NCI-H460 (cell line): Measurements from ENCODE around the gene YPEL5. TPM values are rescaled to one million over a fixed set of nuclear protein-coding genes. Genes with fewer than 3 reads are reported as not detected.
"Not testable (repeated sequence)": the region's sequence is repeated elsewhere in the genome, so short reads cannot be mapped to it uniquely, and the experiment has no call there.

Source experiments
- DNase-seq: peaks from one replicate; pipeline ENCODE4 v3.0.0-alpha.2; 2016; ENCODE audit warnings: low read depth; ENCODE audit errors: extremely low read depth
- polyA plus RNA-seq: library from polyadenylated mRNA; depleted of rRNA; stranded (reverse); fragments of >200 nt; gene quantifications from 2 replicates; pipeline ENCODE4 v1.2.3, GENCODE V29; 2014; cell fraction: nucleus; rRNA removed
- total RNA-seq: library from RNA; depleted of rRNA; stranded (reverse); fragments of >200 nt; shearing (Covaris generic); gene quantifications from 2 replicates; pipeline ENCODE4 v1.2.3, GENCODE V29; 2014; rRNA removed

The YPEL5 gene
- 45.5 and 50.2 TPM in 2 replicates for total RNA-seq
- 7.5 and 10.5 TPM in 2 replicates for polyA plus RNA-seq

DNA sequence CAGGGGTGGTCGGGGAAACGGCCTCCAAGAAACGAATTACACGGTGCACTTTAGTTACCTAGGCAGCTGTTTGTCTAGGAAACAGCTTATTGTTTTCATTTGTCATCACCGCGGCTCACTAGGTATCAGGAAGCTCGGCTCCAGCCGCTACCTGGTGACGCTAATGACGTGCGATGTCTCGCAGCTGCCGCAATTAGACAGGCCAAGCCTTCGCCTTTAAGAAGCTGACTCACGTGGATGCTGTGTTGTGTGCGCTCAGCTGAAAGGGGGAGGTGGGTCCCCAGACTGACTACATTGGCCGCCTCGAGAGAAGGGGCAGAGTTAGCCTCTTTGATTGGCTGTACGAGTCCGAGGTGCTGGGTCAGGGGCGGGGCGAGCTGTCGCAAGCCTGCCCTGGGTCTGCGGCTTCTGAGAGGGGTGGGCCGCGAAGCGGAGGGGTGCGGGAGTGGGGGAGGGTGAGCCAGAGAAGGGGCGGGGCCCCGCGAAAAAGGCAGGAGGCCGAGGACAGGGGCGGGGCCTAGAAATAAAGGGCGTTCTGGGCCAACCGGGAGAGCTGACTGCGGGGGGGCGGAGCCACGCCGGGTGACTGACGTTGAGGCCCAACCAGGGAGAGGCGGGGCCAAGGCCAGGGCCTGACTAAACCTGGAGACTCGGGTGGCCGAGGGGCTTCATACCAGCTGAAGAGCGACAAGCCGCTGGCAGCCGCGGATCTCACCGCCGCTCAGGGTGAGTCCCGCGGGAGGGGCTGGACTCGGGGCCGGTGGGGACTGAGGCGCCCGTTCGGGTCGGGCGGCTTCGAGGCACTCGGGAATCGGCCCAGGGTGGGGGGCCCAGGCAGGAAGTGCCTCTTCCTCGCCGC lies at the start of gene YPEL5:
Gene YPEL5, plus strand, starts transcription at position 671 of the 859 bp plus-strand sequence. CDS start 9,645 bp downstream, outside the sequence.
- DNase-seq, result peak; percentile 98

DNA sequence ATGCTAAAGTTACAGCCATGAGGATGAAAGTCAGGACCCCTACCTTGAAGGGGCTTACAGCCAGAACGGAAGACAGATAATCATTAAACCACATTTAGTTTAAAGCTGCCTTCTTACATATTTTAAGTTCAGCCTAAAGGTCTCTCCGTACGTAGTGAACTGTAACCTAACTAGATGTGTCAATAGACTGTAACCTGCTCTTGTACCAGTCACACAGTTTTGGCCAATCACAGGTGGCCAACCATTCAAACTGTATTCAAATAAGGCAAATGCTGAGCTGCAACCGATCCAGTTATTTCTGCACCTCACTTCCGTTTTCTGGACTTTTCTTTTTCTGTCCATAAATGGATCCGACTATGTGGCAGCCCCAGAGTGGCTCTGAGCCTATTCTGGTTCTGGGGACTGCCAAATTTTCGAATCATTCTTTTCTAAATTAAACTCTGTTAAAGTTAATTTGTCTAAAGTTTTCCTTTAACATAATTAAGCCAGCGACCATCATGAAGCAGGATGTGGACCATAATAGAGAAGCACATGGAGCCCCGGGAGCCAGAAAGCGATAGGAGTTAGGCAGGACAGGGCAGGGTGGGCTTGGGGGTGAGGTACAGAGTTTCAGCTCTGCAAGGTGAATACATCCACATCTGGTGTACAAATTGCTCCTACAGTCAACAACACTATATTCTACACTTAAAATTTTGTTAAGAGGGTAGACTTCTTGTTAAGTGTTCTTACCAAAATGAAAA lies 48.4 kb upstream of the YPEL5 start:
- DNase-seq, result no peak

DNA sequence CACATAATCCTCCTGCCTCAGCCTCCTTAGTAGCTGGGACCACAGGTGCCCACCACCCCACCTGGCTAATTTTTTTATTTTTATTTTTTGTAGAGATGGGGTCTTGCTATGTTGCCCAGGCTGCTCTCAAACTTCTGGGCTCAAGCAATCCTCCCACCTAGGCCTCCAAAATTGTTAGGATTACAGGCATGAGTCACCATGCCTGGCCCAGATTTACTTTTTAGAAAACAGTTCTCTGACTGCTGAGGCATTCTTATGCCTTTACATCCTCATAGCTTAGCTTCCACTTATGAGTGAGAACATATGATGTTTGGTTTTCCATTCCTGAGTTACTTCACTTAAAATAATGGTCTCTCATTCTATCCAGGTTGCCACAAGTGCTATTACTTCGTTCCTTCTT lies 47.4 kb upstream of the YPEL5 start:
- DNase-seq, result not testable (repeated sequence)

DNA sequence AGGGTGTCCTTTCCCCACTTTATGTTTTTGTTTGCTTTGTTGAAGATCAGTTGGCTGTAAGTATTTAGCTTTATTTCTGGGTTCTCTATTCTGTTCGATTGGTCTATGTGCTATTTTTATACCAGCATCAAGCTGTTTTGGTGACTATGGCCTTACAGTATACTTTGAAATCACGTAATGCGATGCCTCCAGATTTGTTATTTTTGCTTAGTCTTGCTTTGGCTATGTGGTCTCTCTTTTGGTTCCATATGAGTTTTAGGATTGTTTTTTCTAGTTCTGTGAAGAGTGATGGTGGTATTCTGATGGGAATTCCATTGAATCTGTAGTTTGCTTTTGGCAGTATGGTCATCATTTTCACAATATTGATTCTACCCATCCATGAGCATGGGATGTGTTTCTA lies 46.1 kb upstream of the YPEL5 start:
- DNase-seq, result not testable (repeated sequence)

DNA sequence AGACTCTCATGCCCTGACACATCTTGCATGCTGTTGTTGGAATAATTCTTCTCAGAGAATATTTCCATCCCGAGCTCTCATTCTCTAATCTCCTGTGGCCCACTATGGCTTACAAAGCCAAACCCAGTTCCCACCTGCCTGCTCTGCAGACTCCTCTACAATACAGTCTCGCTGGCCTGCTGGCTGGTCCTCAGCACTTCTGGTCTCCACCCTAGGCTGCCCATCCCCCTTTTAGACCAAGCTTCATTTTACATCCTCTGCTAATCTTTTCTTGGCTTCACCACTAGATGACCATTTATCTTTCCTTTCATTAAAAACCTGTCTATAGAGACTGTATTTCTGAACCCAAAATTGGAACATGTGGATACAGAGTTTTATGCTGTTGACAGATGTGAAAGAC lies 42.5 kb upstream of the YPEL5 start:
- DNase-seq, result no peak

DNA sequence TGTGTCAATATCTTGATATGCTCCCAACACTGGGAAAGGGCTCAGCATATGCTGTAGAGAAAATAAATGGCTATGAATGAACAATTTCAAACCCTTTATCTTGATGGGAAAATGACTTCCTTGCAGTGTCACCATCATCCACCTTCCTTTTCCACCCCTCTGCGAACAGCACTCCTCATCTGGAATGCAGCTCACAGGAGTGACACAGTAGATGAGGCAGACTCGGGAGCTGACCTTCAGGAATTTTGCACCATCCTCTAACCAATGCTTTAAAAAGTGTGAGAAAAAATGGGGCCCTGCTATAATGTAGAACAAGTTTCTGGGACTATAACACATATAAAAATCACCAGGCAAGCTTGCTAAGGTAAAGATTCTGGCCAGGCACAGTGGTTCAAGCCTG lies 41.3 kb upstream of the YPEL5 start:
- no peak for DNase-seq

DNA sequence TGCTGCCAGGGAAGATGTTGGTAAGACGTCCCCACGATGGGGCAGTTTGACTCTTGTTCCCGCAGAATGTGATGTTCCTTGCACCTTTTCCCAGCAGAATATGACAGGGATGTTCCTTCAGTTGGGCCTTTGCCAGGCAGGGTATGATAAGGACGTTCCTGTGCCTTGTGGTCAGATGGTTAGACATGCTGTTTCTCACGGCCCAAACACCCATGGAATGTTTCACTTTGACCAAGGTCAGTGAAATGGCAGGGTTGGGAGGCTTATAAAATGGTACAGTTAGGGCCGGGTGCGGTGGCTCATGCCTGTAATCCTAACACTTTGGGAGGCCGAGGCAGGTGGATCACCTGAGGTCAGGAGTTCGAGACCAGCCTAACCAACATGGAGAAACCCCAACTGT lies 40.3 kb upstream of the YPEL5 start:
- no peak for DNase-seq

DNA sequence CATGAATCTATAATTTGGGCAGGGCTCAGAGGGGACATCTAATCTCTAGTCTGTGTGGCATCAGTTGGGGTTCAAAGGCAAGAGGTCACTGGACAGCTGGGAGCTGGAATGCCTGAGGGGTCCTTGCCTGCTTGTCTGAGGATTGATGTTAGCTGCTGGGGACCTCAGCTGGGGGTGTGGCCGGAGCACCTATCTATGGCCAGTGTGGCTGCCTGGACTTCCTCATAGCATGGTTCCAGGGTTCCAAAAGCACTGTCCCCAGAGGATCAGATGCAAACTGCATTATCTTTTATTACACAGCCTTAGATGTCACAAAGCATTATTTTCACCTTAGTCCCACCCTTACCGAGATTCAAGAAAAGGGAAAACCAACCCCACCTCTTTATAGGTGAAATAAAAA lies 38.6 kb upstream of the YPEL5 start:
- DNase-seq, result no peak

DNA sequence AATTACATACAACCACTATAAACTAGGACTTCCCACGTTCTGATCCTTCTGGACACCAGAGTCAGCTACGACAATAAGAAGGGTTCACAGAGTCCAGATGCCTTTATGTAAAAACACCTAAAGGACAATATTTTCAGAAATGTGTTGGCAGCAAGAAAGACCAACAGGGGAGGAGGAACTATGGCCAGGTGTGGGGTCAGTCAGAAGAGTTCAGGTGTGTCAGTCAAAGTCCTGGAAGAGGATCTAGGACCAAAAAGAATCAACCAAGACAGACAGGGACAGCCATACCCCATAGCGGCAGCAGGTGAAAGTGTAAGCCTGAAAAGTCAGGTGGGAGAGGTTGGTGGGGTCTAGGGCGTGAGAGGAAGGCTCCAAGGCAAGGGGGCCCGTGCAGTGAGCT lies 38.0 kb upstream of the YPEL5 start:
- DNase-seq, result no peak

DNA sequence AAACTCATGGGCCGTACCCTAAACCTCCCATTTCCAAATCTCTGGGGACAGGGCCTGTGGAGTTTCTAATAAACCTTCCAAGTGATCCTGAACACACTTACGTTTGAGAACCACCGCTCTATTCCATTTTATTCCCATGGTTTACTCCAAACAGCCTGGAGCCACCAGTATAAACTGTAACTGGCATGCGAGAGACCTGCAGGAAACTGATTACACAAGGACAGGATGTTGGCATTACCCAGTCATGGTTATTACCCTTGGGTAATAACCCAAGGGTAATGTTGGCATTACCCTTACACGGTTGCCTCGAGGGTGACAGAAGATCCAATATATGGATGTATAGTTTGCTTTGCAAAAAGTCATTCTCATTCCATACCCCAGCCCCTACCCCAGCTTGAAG lies 37.0 kb upstream of the YPEL5 start:
- no peak for DNase-seq

DNA sequence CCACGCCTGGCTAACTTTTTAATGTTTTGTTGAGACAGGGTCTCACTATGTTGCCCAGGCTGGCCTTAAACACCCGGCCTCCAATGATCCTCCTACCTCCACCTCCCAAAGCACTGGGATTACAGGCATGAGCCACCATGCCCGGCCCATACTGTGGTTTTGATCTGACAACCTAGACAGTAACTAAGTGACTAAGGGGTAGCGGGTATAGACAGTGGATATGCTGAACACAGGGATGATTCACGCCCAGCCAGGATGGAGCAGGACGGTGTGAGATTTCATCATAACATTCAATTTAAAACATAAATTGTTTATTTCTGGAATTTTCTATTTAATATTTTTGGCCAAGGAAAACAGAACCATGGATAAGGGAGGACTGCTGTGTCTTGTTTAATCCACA lies 36.0 kb upstream of the YPEL5 start:
- DNase-seq, result no peak

DNA sequence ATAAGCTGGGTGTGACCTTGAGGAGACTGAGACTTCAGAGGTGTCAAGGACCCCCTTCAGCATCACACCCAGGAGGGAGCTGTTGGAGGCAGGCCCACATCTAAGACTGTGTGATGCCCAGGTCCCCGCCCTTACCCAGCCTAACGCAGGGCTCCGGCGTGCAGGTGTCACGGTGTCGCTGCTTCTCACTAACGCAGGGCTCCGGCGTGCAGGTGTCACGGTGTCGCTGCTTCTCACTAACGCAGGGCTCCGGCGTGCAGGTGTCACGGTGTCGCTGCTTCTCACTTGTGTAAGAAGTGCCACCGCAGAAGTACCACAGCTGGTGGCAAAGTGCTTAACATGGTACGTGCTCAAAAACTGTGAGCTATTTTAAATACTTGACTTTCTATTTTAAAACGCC lies 35.6 kb upstream of the YPEL5 start:
- DNase-seq, result not testable (repeated sequence)

DNA sequence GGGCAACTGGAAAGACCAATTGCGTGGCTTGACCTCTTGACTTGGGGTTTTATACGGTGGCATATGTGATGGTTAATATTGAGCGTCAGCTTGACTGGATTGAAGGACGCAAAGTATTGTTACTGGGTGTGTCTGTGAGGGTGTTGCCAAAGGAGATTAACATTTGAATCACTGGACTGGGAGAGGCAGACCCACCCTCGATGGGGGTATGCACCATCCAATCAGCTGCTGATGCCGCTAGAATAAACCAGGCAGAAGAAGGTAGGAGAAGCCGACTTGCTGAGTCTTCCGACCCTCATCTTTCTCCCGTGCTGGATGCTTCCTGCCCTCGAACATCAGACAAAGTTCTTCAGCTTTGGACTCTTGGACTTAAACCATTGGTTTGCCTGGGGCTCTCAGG lies 34.2 kb upstream of the YPEL5 start:
- DNase-seq, result no peak

DNA sequence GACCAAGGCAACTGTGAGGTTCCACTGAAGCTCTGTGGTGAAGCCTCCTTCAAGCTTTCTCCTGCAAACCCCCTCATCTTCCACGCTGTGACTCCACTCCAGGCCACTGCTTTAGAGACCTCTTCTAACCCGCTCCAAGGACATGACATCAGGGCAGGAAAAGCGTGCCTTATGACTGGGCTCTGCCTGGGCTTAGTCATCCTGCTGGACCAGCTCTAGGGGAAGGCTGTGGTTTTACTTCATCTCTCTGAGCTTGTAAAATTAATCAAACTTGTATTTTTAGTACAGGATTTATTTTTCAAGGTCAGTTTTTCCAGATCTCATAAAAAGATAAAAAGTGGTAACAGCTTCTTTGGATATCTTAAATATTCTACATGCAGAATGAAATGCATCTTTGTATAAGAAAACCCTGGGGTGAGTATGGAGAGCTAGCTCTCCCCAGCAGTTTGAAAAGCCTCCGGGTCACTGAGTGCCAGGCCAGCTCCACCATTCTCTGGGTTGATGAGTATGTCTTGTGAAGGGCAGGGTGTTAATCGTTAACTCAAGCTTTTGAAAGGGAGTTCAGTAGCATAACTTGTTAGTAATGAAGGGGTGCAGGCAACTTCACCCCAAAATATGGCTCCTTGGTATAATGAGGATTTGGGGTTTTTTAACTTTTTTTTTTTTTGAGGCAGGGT lies 33.1 kb upstream of the YPEL5 start:
- no peak for DNase-seq

DNA sequence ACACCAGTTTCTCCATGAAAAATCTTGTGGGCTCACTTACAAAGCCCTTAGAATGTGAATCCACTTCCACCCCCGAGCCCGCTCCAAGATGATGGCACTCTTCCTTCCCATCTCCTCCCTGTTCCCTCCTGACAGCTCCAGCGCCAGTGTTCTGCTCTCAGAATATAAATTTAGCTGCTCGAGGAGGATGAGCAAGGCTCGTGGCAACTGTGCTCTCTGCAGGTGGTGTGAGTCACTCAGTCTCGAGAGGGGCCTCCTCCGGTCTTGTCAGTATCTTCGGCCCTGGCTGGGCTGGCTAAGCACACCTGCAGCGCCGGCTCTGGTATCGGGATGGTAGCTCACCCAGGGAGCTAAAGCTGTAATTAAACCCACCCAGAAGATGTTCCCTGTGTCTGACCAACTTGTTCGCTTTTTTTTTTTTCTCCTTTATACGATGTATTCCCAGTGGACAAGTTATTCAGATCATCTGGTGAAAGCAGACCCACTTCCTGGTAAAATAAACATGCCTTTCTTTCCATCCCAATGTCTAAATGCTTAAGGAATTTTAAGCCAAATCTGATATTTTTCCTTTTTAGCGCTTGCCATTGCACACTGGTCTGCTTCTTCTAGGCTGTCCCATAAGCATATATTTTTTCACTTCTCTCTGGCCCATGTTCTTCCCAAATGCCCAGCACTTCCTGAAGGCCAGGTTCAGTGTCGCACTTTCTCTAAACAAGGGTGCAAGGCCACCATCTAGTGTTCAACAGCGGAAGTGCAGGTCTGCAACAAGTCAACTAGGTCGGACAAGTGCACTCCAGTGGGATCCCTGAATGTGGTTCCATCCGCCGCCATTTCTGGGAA lies 31.4 kb upstream of the YPEL5 start:
- peak; percentile 76 for DNase-seq

DNA sequence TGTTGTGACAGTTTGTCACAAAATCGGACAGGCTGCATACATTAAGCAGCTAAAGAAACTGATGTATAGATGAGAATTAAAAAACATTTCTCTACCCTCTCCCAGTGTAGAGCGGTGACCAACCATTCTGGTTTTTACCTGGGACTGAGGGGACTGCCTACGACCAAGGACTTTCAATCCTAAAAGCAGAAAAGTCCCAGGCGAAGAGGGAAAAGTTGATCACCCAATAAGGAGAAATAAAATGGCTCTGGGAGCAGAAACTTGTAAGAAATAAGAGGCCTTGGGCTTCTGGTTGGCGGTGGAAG lies 30.9 kb upstream of the YPEL5 start:
- no peak for DNase-seq

DNA sequence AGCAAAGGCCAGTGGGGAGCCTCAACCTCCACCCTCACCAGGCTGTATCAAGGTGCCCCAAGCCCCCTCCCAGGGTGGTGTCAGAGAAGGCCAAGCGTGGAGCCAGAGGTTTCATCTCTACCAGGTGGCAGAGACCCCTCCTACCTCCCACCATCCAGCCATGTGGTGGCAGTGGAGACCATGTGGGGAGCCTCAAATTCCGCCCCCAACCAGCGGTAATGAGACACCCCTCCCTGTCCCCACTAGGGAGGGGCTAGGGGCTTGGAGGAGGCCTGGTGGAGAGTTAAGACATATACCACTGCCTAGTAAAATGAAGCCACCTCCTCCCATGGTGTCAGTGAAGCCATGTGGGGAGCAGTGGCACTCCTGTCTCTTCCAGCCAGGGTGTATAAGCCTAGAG lies 24.4 kb upstream of the YPEL5 start:
- no peak for DNase-seq

DNA sequence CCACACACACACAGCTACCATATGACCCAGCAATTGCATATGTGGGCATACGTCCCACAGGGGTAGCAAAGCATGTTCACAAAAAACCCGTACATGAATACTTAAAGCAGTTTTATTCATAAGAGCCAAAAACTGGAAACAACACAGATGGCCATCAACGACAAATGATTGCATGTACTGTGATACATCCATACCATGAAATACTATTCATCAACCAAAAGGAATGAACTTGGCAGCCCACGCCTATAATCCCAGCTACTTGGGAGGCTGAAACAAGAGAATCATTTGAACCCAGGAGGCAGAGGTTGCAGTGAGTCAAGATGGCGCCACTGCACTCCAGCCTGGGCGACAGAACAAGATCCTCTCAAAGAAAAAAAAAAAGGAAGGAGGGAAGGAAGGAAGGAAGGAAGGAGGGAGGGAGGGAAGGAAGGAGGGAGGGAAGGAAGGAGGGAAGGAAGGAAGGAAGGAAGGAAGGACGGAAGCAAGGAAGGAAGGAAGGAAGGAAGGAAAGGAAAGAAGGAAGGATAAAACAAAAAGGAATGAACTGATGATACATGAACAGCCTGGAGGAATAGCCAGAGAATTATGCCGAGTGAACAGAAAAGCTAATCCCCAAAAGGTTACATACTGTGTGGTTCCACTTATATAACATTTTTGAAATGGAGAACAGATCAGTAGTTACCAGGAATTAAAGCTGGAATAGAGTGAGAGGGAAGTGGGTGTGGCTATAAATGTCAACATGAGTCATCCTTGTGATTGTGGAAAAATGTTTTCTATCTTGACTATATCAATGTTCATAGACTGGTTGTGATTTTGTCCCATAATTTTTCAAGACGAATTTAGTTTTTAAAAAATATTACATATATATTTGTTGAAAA lies 19.6 kb upstream of the YPEL5 start:
- DNase-seq, result no peak

DNA sequence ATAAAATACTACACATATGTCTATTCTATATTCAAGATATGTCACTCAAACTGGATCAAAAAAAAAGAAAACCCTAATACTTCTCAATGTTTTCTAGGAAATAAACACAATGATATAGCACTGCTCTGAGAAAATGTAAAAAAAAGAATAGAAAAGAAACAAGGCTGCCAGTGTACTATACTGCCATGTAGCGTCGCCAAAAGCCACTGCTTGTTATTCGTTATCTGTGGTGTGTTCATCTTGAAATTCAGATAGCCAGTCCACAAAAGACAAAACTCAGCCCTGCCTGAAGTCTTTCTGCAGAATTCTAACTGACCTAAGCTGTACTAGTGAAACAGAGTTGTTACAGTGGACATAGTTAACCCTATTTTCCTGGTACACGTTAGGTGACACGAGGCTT lies 12.2 kb upstream of the YPEL5 start:
- DNase-seq, result no peak

DNA sequence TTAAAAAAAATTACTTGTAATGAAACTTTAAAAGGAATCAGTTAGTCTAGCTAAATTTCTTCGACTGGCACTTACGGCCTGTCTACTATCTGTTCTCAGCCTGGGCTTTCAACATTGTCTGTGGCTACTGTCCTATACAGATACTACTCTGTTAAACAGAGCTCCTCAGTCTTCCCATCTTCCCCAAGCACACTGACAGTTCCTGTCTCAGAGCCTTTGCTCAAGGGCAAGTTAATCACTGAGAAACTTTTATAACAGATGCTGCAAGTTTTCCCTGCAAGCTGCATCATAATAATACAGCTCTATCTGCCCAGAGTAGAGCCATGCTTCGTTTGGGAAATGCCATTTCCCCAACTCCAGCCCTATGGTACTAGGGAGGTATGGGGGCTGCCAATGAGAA lies 11.3 kb upstream of the YPEL5 start:
- no peak for DNase-seq
